GM23338 (cell line): ENCODE data around the gene LCP1. TPM values are rescaled to one million over a fixed set of nuclear protein-coding genes. Genes with fewer than 3 reads are reported as not detected.

Experiments
- ATAC-seq: fragments of 200-7000 bp; cut with Tn5 transposase; 3 replicates; pipeline ENCODE4 v1.9.1; 2020
- DNase-seq: peaks from one replicate; pipeline ENCODE4 v3.0.0-alpha.2; 2015; ENCODE audit warnings: low spot score
- H2AFZ ChIP-seq: fragments of 200-600 bp; sonication (generic); 2 replicates; pipeline ENCODE4 v1.8.0; 2016; ENCODE audit warnings: antibody characterized with exemption, mild to moderate bottlenecking, moderate library complexity
- H3F3A ChIP-seq: fragments of 200-600 bp; sonication (generic); replicated peaks from 2 replicates; pipeline ENCODE4 v1.8.0; 2017; ENCODE audit warnings: antibody characterized with exemption, mixed run types, low read depth
- H3K27ac ChIP-seq: fragments of 200-600 bp; sonication (generic); 2 replicates; pipeline ENCODE4 v1.6.1; 2016; ENCODE audit warnings: low read depth
- H3K27me3 ChIP-seq: fragments of 200-600 bp; sonication (generic); 2 replicates; pipeline ENCODE4 v1.8.0; 2016; ENCODE audit warnings: mild to moderate bottlenecking, mixed run types, moderate library complexity; ENCODE audit not compliant: insufficient read depth
- H3K36me3 ChIP-seq: fragments of 200-600 bp; sonication (generic); 2 replicates; pipeline ENCODE4 v1.8.0; 2016; ENCODE audit warnings: mild to moderate bottlenecking; ENCODE audit not compliant: insufficient read depth
- H3K4me1 ChIP-seq: fragments of 200-600 bp; sonication (generic); 2 replicates; pipeline ENCODE4 v1.8.0; 2016; ENCODE audit warnings: mild to moderate bottlenecking, moderate library complexity; ENCODE audit not compliant: insufficient read depth
- H3K4me2 ChIP-seq: fragments of 200-600 bp; sonication (generic); 2 replicates; pipeline ENCODE4 v1.7.1; 2017; ENCODE audit warnings: mixed run types
- H3K4me3 ChIP-seq: fragments of 200-600 bp; sonication (generic); 2 replicates; pipeline ENCODE4 v1.6.1; 2016; ENCODE audit warnings: mixed run types
- H3K79me2 ChIP-seq: fragments of 200-600 bp; sonication (generic); replicated peaks from 2 replicates; pipeline ENCODE4 v1.8.0; 2017; ENCODE audit warnings: mild to moderate bottlenecking; ENCODE audit not compliant: insufficient read depth
- H3K9me2 ChIP-seq: fragments of 200-600 bp; sonication (generic); 2 replicates; pipeline ENCODE4 v1.8.0; 2017; ENCODE audit not compliant: insufficient read depth
- H4K20me1 ChIP-seq: fragments of 200-600 bp; sonication (generic); replicated peaks from 2 replicates; pipeline ENCODE4 v1.8.0; 2017; ENCODE audit warnings: mild to moderate bottlenecking; ENCODE audit not compliant: insufficient read depth
- H3K27ac Mint-ChIP-seq: 2 replicates; pipeline ENCODE4 v1.8.0; 2020; ENCODE audit warnings: inconsistent platforms, mild to moderate bottlenecking, moderate library complexity, mixed read lengths
- H3K27me3 Mint-ChIP-seq: 3 replicates; pipeline ENCODE4 v1.8.0; 2022; ENCODE audit warnings: low read depth, mild to moderate bottlenecking, moderate library complexity, mixed read lengths, inconsistent platforms; ENCODE audit not compliant: insufficient read depth, poor library complexity
- H3K36me3 Mint-ChIP-seq: 3 replicates; pipeline ENCODE4 v1.8.0; 2021; ENCODE audit warnings: low read depth, mild to moderate bottlenecking, inconsistent platforms, moderate library complexity, mixed read lengths
- H3K4me1 Mint-ChIP-seq: 3 replicates; pipeline ENCODE4 v1.8.0; 2020; ENCODE audit warnings: mild to moderate bottlenecking, inconsistent platforms, mixed read lengths
- H3K4me3 Mint-ChIP-seq: 3 replicates; pipeline ENCODE4 v1.8.0; 2021; ENCODE audit warnings: moderate library complexity, mild to moderate bottlenecking, inconsistent platforms, mixed read lengths
- H3K9me3 Mint-ChIP-seq: 3 replicates; pipeline ENCODE4 v1.8.0; 2020; ENCODE audit warnings: moderate library complexity, mild to moderate bottlenecking, inconsistent platforms, mixed read lengths
- CREB1 ChIP-seq: fragments of 250-450 bp; sonication (Bioruptor Pico); IDR thresholded peaks from 2 replicates; pipeline ENCODE4 v1.5.0; 2020; ENCODE audit warnings: low read depth, mild to moderate bottlenecking, moderate library complexity
- ETS1 ChIP-seq: IDR thresholded peaks from 2 replicates; pipeline ENCODE4 v1.6.1; 2016; ENCODE audit warnings: antibody characterized with exemption
- NANOG ChIP-seq: IDR thresholded peaks from 2 replicates; pipeline ENCODE4 v1.6.1; 2016; ENCODE audit warnings: antibody characterized with exemption, borderline replicate concordance
- REST ChIP-seq: IDR thresholded peaks from one replicate; pipeline ENCODE4 v1.6.1; 2018; ENCODE audit warnings: antibody characterized with exemption; ENCODE audit not compliant: unreplicated experiment
- ZNF462 ChIP-seq: fragments of 250-450 bp; sonication (Bioruptor Pico); IDR thresholded peaks from 2 replicates; pipeline ENCODE4 v1.5.0; 2020; ENCODE audit warnings: mild to moderate bottlenecking, moderate library complexity
- polyA plus RNA-seq: library from polyadenylated mRNA; unstranded; fragments of >200 nt; fragmentation: Nextera tagmentation; extraction: Ambion mirVana; gene quantifications from 2 replicates; pipeline ENCODE4 v1.2.1, GENCODE V29; 2016
- total RNA-seq: library from RNA; depleted of rRNA; stranded (reverse); fragments of >200 nt; shearing (Covaris generic); gene quantifications from 2 replicates; pipeline ENCODE4 v1.2.3, GENCODE V29; 2014

The LCP1 gene
- total and polyA plus RNA-seq, 2 experiments from 2014 or later = 1.9 to 3.4 TPM

- TF ChIP-seq ZNF462 (CRISPR knock-in tag) = no peak
- TF ChIP-seq ETS1 = no peak
- TF ChIP-seq REST = no peak
- no peak for TF ChIP-seq CREB1 (CRISPR knock-in tag)
Measured at GRCh38 chr13:46103037-46103436, 78.9 kb downstream of the LCP1 start (continued).

- Histone ChIP-seq H4K20me1 (no peaks in the 10 kb centered on the region), H3K27me3 (no peaks in the 10 kb centered on the region), H3K27ac (no peak overlapping the region), H3K79me2 (no peaks in the 10 kb centered on the region), H3K9me2 (0 out of 2 replicates have a peak, but pooled peaks cover 3% of the 10 kb centered on the region), H3K4me3 (no peak overlapping the region), H3K36me3 (no peaks in the 10 kb centered on the region), H2AFZ (peak overlapping the region; percentile 87; the same call in 1 of the 2 replicates), H3F3A (no peaks in the 10 kb centered on the region), H3K4me1 (no peaks in the 10 kb centered on the region), H3K4me2 (no peak overlapping the region)
- ATAC-seq (no peak), DNase-seq (no peak)
- H3K36me3 Mint-ChIP-seq = no peaks in the 10 kb centered on the region
- no peaks in the 10 kb centered on the region for H3K27me3 Mint-ChIP-seq
- no peaks in the 10 kb centered on the region for H3K9me3 Mint-ChIP-seq
- peaks cover 11% of the 10 kb centered on the region; the same call in 2 of the 3 replicates for H3K4me1 Mint-ChIP-seq
- no peak overlapping the region for H3K27ac Mint-ChIP-seq
- no peak overlapping the region for H3K4me3 Mint-ChIP-seq
- no peak for TF ChIP-seq NANOG
- TF ChIP-seq ZNF462 (CRISPR knock-in tag) = no peak
Measured at GRCh38 chr13:46102255-46102605, 79.7 kb downstream of the LCP1 start.
